ENCODE results near the gene MYF6.

GRCh38 chr12:80698256-80698655 lies 9.2 kb upstream of the MYF6 start:
- TF ChIP-seq TAF1 (IDR thresholded peaks at IDR 0.05; ENCODE audit: borderline replicate concordance, low read depth, low read length) (no peak), POLR2A (IDR thresholded peaks at IDR 0.05; ENCODE audit: low read depth, low read length) (no peak)
